HG02840 (cell line): ENCODE results near the gene PGR.
"Not testable (repeated sequence)": the region's sequence is repeated elsewhere in the genome, so short reads cannot be mapped to it uniquely, and the experiment has no call there.

Experiments used
- ATAC-seq: cut with Tn5 transposase; IDR thresholded peaks from one replicate; pipeline ENCODE4 v1.9.1; 2021; ENCODE audit warnings: mild to moderate bottlenecking, moderate library complexity, moderate number of reproducible peaks; ENCODE audit not compliant: unreplicated experiment, low FRiP score

Gene PGR

GRCh38 chr11:101013702-101014101 is 115.9 kb downstream of the PGR start:
- not testable (repeated sequence) for ATAC-seq

- ATAC-seq, result no peak
These were observed 117.7 kb downstream of the PGR start for GRCh38 chr11:101011881-101012280.

- ATAC-seq, result no peak
These were observed 118.7 kb downstream of the PGR start for GRCh38 chr11:101010899-101011298.

- no peak for ATAC-seq
These were observed 119.9 kb downstream of the PGR start for GRCh38 chr11:101009690-101010055.

- ATAC-seq, result no peak
These were observed 120.5 kb downstream of the PGR start for GRCh38 chr11:101008961-101009689.

GRCh38 chr11:101003468-101003867 is 126.1 kb downstream of the PGR start:
- no peak for ATAC-seq

- ATAC-seq, result no peak
These were observed 129.9 kb downstream of the PGR start for GRCh38 chr11:100999756-101000155.

- ATAC-seq, result no peak
These were observed 134.6 kb downstream of the PGR start for GRCh38 chr11:100994966-100995365.

- ATAC-seq, result no peak
These were observed 138.1 kb downstream of the PGR start for GRCh38 chr11:100991541-100991940.

GRCh38 chr11:100990931-100991330 is 138.7 kb downstream of the PGR start:
- no peak for ATAC-seq

GRCh38 chr11:100984668-100985067 is 144.9 kb downstream of the PGR start:
- ATAC-seq, result no peak

- ATAC-seq, result no peak
These were observed 148.3 kb downstream of the PGR start for GRCh38 chr11:100981196-100981824.

GRCh38 chr11:100980156-100980555 is 149.5 kb downstream of the PGR start:
- ATAC-seq, result no peak
